H1 (cell line): ENCODE results near the gene VPS9D1. TPM values are rescaled to one million over a fixed set of nuclear protein-coding genes. Genes with fewer than 3 reads are reported as not detected.

ENCODE experiments used
- CTCF ChIA-PET: fragments of 300-600 bp; sonication (Branson Sonifier 250); formaldehyde crosslinking; loops from one replicate; lab custom pipeline; 2021; ENCODE audit not compliant: partially characterized antibody; lab: Charles Lee
- POLR2A ChIA-PET: fragments of 300-600 bp; sonication (Branson Sonifier 250); formaldehyde crosslinking; loops from one replicate; lab custom pipeline; 2021; ENCODE audit warnings: inconsistent platforms; ENCODE audit not compliant: partially characterized antibody; lab: Charles Lee
- DNase-seq, 2 experiments: peaks; one replicate each; pipeline versions ENCODE4 v3.0.0 to v3.0.0-alpha.2; 2010 to 2022; ENCODE audit warnings: low spot score in 2 of 2, low read depth in 1 of 2, mixed read lengths in 1 of 2
- FAIRE-seq: peaks from 2 replicates; lab custom pipeline; 2011; peaks lifted over from hg19 to GRCh38; lab: Jason Lieb, UNC
- H2AFZ ChIP-seq: 2 replicates; pipeline ENCODE4 v1.8.1; 2012; ENCODE audit warnings: low read length, inconsistent platforms
- H2AK5ac ChIP-seq: 2 replicates; pipeline ENCODE4 v1.6.1; 2013; ENCODE audit warnings: low read depth, low read length
- H2BK120ac ChIP-seq: replicated peaks from 2 replicates; pipeline ENCODE3; 2013; ENCODE audit warnings: low read depth, low read length, inconsistent platforms
- H2BK12ac ChIP-seq: 2 replicates; pipeline ENCODE4 v1.6.1; 2013; ENCODE audit warnings: low read depth, low read length
- H2BK15ac ChIP-seq: 2 replicates; pipeline ENCODE4 v1.6.1; 2013; ENCODE audit warnings: low read length
- H2BK20ac ChIP-seq: 2 replicates; pipeline ENCODE4 v1.6.1; 2013; ENCODE audit warnings: low read length
- H2BK5ac ChIP-seq: 2 replicates; pipeline ENCODE4 v1.6.1; 2013; ENCODE audit warnings: low read depth, low read length
- H3K14ac ChIP-seq: 2 replicates; pipeline ENCODE4 v1.6.1; 2013; ENCODE audit warnings: inconsistent platforms; ENCODE audit not compliant: insufficient read length
- H3K18ac ChIP-seq: 2 replicates; pipeline ENCODE4 v1.6.1; 2013; ENCODE audit warnings: low read length; ENCODE audit errors: extremely low read depth
- H3K23ac ChIP-seq: 2 replicates; pipeline ENCODE4 v1.6.1; 2013; ENCODE audit warnings: inconsistent platforms; ENCODE audit not compliant: insufficient read length
- H3K23me2 ChIP-seq: 2 replicates; pipeline ENCODE4 v1.6.1; 2013; ENCODE audit warnings: low read depth, low read length
- H3K27ac ChIP-seq: 2 replicates; pipeline ENCODE4 v1.6.1; 2011; ENCODE audit warnings: low read depth, low read length, inconsistent platforms
- H3K27me3 ChIP-seq, 4 experiments: replicated peaks in 1 of 4; 1 replicate in 1 of 4; 2 replicates in 3 of 4; pipeline versions ENCODE4 v1.6.1 to v1.8.1; 2011 to 2013; ENCODE audit warnings: low read length in 3 of 4, mild to moderate bottlenecking in 3 of 4, inconsistent platforms in 2 of 4, mixed read lengths in 2 of 4, moderate library complexity in 1 of 4; ENCODE audit not compliant: control insufficient read depth in 3 of 4, insufficient read depth in 3 of 4; ENCODE audit errors: extremely low read depth in 1 of 4
- H3K36me3 ChIP-seq, 4 experiments: 2 replicates each; pipeline versions ENCODE4 v1.6.1 to v1.8.1; 2011 to 2013; ENCODE audit warnings: mild to moderate bottlenecking in 4 of 4, low read length in 3 of 4, moderate library complexity in 2 of 4, control low read depth in 1 of 4, inconsistent platforms in 1 of 4; ENCODE audit not compliant: insufficient read depth in 4 of 4, control insufficient read depth in 2 of 4
- H3K4ac ChIP-seq: replicated peaks from 2 replicates; pipeline ENCODE3; 2013; ENCODE audit warnings: low read length, low read depth, mixed read lengths, inconsistent platforms; ENCODE audit not compliant: insufficient read length
- H3K4me1 ChIP-seq, 4 experiments: replicated peaks in 1 of 4; 1 replicate in 1 of 4; 2 replicates in 3 of 4; pipeline versions ENCODE4 v1.6.1 to v1.8.1; 2011 to 2013; ENCODE audit warnings: low read length in 3 of 4, inconsistent platforms in 2 of 4, mixed read lengths in 1 of 4; ENCODE audit not compliant: insufficient read depth in 4 of 4, control insufficient read depth in 3 of 4
- H3K4me2 ChIP-seq, 2 experiments: 2 replicates each; pipeline versions ENCODE4 v1.6.1 to v1.8.1; 2011 to 2013; ENCODE audit warnings: low read depth in 2 of 2, low read length in 2 of 2, control low read depth in 1 of 2, inconsistent platforms in 1 of 2, mild to moderate bottlenecking in 1 of 2; ENCODE audit not compliant: insufficient read depth in 1 of 2
- H3K4me3 ChIP-seq, 4 experiments: fragments of 200-600, 300-600 bp in 1 of 4; sonication (generic), shearing (Covaris generic), sonication (Bioruptor Twin) in 1 of 4; 2 replicates each; pipeline versions ENCODE4 v1.5.1 to v1.8.1; 2011 to 2016; ENCODE audit warnings: low read length in 4 of 4, low read depth in 3 of 4, control low read depth in 2 of 4, inconsistent platforms in 2 of 4, mild to moderate bottlenecking in 2 of 4, mixed read lengths in 1 of 4, moderate library complexity in 1 of 4; ENCODE audit not compliant: insufficient read depth in 2 of 4; ENCODE audit errors: extremely low read depth in 1 of 4
- H3K56ac ChIP-seq: replicated peaks from 2 replicates; pipeline ENCODE3; 2013; ENCODE audit warnings: low read depth, mild to moderate bottlenecking, mixed read lengths, low read length, inconsistent platforms; ENCODE audit not compliant: insufficient read length
- H3K79me1 ChIP-seq: 2 replicates; pipeline ENCODE4 v1.6.1; 2013; ENCODE audit warnings: low read depth, low read length, control low read depth
- H3K79me2 ChIP-seq, 2 experiments: 2 replicates each; pipeline versions ENCODE4 v1.6.1 to v1.8.1; 2012 to 2013; ENCODE audit warnings: low read length in 2 of 2, mild to moderate bottlenecking in 2 of 2, inconsistent platforms in 1 of 2; ENCODE audit not compliant: insufficient read depth in 2 of 2, control insufficient read depth in 1 of 2
- H3K9ac ChIP-seq, 4 experiments: replicated peaks in 1 of 4; 1 replicate in 1 of 4; 2 replicates in 3 of 4; pipeline versions ENCODE4 v1.6.1 to v1.8.1; 2011 to 2013; ENCODE audit warnings: low read depth in 3 of 4, low read length in 3 of 4, control low read depth in 2 of 4, mild to moderate bottlenecking in 2 of 4, moderate library complexity in 2 of 4, inconsistent platforms in 1 of 4; ENCODE audit errors: extremely low read depth in 1 of 4
- H3K9me3 ChIP-seq, 2 experiments: 2 replicates each; pipeline versions ENCODE4 v1.6.1 to v1.8.1; 2012 to 2013; ENCODE audit warnings: mild to moderate bottlenecking in 2 of 2, moderate library complexity in 2 of 2, control low read depth in 1 of 2, inconsistent platforms in 1 of 2, low read depth in 1 of 2, low read length in 1 of 2, mixed read lengths in 1 of 2; ENCODE audit not compliant: insufficient read depth in 2 of 2
- H4K20me1 ChIP-seq, 2 experiments: replicated peaks in 1 of 2; 2 replicates each; pipeline versions ENCODE3 to v1.8.1; 2011 to 2013; ENCODE audit warnings: inconsistent platforms in 2 of 2, low read length in 2 of 2, mild to moderate bottlenecking in 1 of 2; ENCODE audit not compliant: insufficient read depth in 2 of 2, control insufficient read depth in 1 of 2
- H4K5ac ChIP-seq: 2 replicates; pipeline ENCODE4 v1.6.1; 2013; ENCODE audit warnings: low read length, low read depth, mixed read lengths, inconsistent platforms; ENCODE audit not compliant: insufficient read length
- H4K8ac ChIP-seq: 2 replicates; pipeline ENCODE4 v1.8.0; 2013; ENCODE audit warnings: mild to moderate bottlenecking, moderate library complexity, low read length, inconsistent platforms; ENCODE audit not compliant: insufficient read depth; ENCODE audit errors: extremely low read depth
- H4K91ac ChIP-seq: replicated peaks from 2 replicates; pipeline ENCODE3; 2013; ENCODE audit warnings: low read length, mixed read lengths, inconsistent platforms; ENCODE audit not compliant: insufficient read length
- CBX5 ChIP-seq: fragments of 300-800, 300-1000 bp; sonication (generic); IDR thresholded peaks from 2 replicates; pipeline ENCODE4 v1.7.1; 2016; ENCODE audit warnings: antibody characterized with exemption, low read length, low read depth
- CEBPB ChIP-seq: IDR thresholded peaks from 2 replicates; pipeline ENCODE4 v1.6.1; 2012; ENCODE audit warnings: low read depth, low read length
- CHD2 ChIP-seq: IDR thresholded peaks from 2 replicates; pipeline ENCODE4 v1.6.1; 2012; ENCODE audit warnings: low read length, improper control_type of control experiment
- EP300 ChIP-seq, 2 experiments: IDR thresholded peaks; 1 replicate in 1 of 2; 2 replicates in 1 of 2; pipeline ENCODE4 v1.6.1; 2011 to 2012; ENCODE audit warnings: low read depth in 2 of 2, low read length in 2 of 2, mild to moderate bottlenecking in 2 of 2, borderline replicate concordance in 1 of 2, inconsistent platforms in 1 of 2, moderate library complexity in 1 of 2
- HDAC2 ChIP-seq, 2 experiments: fragments of 300-600 bp in 1 of 2; sonication (generic) in 1 of 2; IDR thresholded peaks; 2 replicates each; pipeline ENCODE4 v1.6.1; 2011 to 2012; ENCODE audit warnings: low read depth in 2 of 2, low read length in 2 of 2, mild to moderate bottlenecking in 2 of 2, moderate library complexity in 2 of 2, borderline replicate concordance in 1 of 2, inconsistent platforms in 1 of 2
- HDAC6 ChIP-seq: IDR thresholded peaks from one replicate; pipeline ENCODE4 v1.7.1; 2012; ENCODE audit warnings: low read depth, mild to moderate bottlenecking, inconsistent platforms, low read length, moderate library complexity
- JUND ChIP-seq: IDR thresholded peaks from 2 replicates; pipeline ENCODE4 v1.6.1; 2011; ENCODE audit warnings: mild to moderate bottlenecking, improper control_type of control experiment, low read length
- KDM5A ChIP-seq: fragments of 200-600 bp; IDR thresholded peaks from 2 replicates; pipeline ENCODE4 v1.7.1; 2012; ENCODE audit warnings: mild to moderate bottlenecking, low read length, inconsistent platforms, mixed read lengths
- MAFK ChIP-seq: IDR thresholded peaks from 2 replicates; pipeline ENCODE4 v1.6.1; 2012; ENCODE audit warnings: low read depth, mild to moderate bottlenecking, improper control_type of control experiment, low read length
- SIN3A ChIP-seq, 2 experiments: IDR thresholded peaks in 1 of 2; conservative IDR thresholded peaks in 1 of 2; 2 replicates each; pipeline ENCODE4 v1.6.1; 2011 to 2012; ENCODE audit warnings: low read length in 2 of 2, improper control_type of control experiment in 1 of 2, low read depth in 1 of 2, mild to moderate bottlenecking in 1 of 2
- SIX5 ChIP-seq: IDR thresholded peaks from 2 replicates; pipeline ENCODE4 v1.6.1; 2011; ENCODE audit warnings: mild to moderate bottlenecking, low read depth, low read length
- SRF ChIP-seq: IDR thresholded peaks from 2 replicates; pipeline ENCODE4 v1.6.1; 2011; ENCODE audit warnings: mild to moderate bottlenecking, low read depth, low read length, moderate library complexity
- ZNF274 ChIP-seq: IDR thresholded peaks from 2 replicates; pipeline ENCODE4 v1.7.0; 2012; ENCODE audit warnings: low read length, borderline replicate concordance; ENCODE audit errors: extremely low read depth
- WGBS, 2 experiments: shearing (Covaris generic) in 1 of 2; methylation state at CpG; one replicate each; pipeline versions ENCODE4 v1.1.6 to v1.1.7; 2013 to 2015; ENCODE audit warnings: low lambda C conversion rate in 2 of 2, mixed read lengths in 2 of 2, inconsistent platforms in 1 of 2, low coverage in 1 of 2, missing lambda C conversion rate in 1 of 2; ENCODE audit not compliant: insufficient replicate concordance in 2 of 2, insufficient coverage in 1 of 2, insufficient read length in 1 of 2; ENCODE audit errors: extremely low coverage in 1 of 2, missing lambda C conversion rate in 1 of 2; 5-methylcytosine and 5-hydroxymethylcytosine counted together
- polyA plus RNA-seq, 7 experiments: library from polyadenylated mRNA; depleted of rRNA in 3 of 7; stranded (reverse) in 5 of 7; unstranded in 2 of 7; fragments of >200 nt in 5 of 7; fragments of 200-250 nt in 2 of 7; gene quantifications; 1 replicate in 5 of 7; 2 replicates in 1 of 7; 4 replicates in 1 of 7; pipeline versions ENCODE4 v1.2.1 to v1.2.3, GENCODE V29; 2011 to 2013; ENCODE audit warnings: missing spikeins in 2 of 7, mixed read lengths in 2 of 7
- total RNA-seq: library from RNA; stranded (reverse); fragmentation: NEBNext Ultra II Directional; extraction: Animal tissue kit (Norgen Biotek cat#: 25700); gene quantifications from 2 replicates; pipeline ENCODE4 v1.2.1, GENCODE V29; 2021
- TF ChIP-seq, protein P1 (sequence below): IDR thresholded peaks from 2 replicates; pipeline ENCODE4 v1.6.1; 2012; ENCODE audit warnings: inconsistent platforms

The VPS9D1 gene
- total and polyA plus RNA-seq, 2 of the 8 experiments (the other 6 are each of a cell fraction or from before 2014, with no cell fraction given): 2.9 to 5.4 TPM

DNA sequence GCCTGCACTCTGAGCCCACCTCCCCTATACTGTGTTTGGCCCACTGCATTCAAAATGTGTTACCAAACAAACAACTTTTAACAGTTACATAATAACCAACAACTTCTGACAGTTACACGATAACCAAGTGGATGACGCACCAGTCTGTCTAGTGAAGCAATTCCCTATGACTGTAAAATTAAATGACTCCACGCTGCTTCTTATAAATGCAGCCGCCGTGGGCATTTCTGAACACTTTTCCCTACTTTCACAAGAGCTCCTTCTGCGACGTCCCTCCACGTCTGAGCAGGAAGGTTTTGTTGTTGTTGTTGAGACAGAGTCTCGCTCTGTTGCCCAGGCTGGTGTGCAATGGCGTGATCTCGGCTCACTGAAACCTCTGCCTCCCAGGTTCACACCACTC lies 28.2 kb upstream of the VPS9D1 start:
- POLR2A ChIA-PET: interaction anchor here (1.6 to 2.4 kb wide), 2 partner anchors 9 to 49 kb away, joined by 4 to 16 read pairs; no protein-coding TSS in a partner anchor
- CTCF ChIA-PET: interaction anchor here (0.9 to 2.7 kb wide), 3 partner anchors 19 to 111 kb away, joined by 3 to 6 read pairs (median 5); no protein-coding TSS in a partner anchor
- H3K27me3 ChIP-seq: no peaks in the 10 kb centered on the region
- no peak overlapping the region for H2BK15ac ChIP-seq
- H4K20me1 ChIP-seq: peaks cover 1 to 3% of the 10 kb centered on the region in 2 experiments
- no peak overlapping the region for H2BK120ac ChIP-seq
- H3K36me3 ChIP-seq: peaks cover 16 to 54% (median 47%) of the 10 kb centered on the region in 4 experiments
- H3K4ac ChIP-seq: no peak overlapping the region
- no peak overlapping the region for H3K27ac ChIP-seq
- FAIRE-seq (no peak), DNase-seq (no peak)
- no peaks in the 10 kb centered on the region for H3K79me1 ChIP-seq
- H4K8ac ChIP-seq: no peak overlapping the region
- no peak overlapping the region for H4K91ac ChIP-seq
- H2BK12ac ChIP-seq: no peak overlapping the region
- H2AK5ac ChIP-seq: no peak overlapping the region
- WGBS, 2 experiments: 95% methylated on average over 11 of the region's 11 CpGs; no CpG with 5 or more reads in 1 of the 2 experiments
- H3K9me3 ChIP-seq: no peaks in the 10 kb centered on the region
- H3K23me2 ChIP-seq: no peaks in the 10 kb centered on the region
- H3K4me2 ChIP-seq: no peak overlapping the region
- H2BK5ac ChIP-seq: no peak overlapping the region
- no peak overlapping the region for H3K56ac ChIP-seq
- no peak overlapping the region for H2BK20ac ChIP-seq
- H3K18ac ChIP-seq: no peak overlapping the region
- no peak overlapping the region for H3K4me3 ChIP-seq
- no peak overlapping the region for H3K9ac ChIP-seq
- no peak overlapping the region for H2AFZ ChIP-seq
- no peaks in the 10 kb centered on the region for H3K79me2 ChIP-seq
- no peak overlapping the region for H3K23ac ChIP-seq
- H4K5ac ChIP-seq: no peak overlapping the region
- no peak overlapping the region for H3K14ac ChIP-seq
- H3K4me1 ChIP-seq: no peaks in the 10 kb centered on the region
- no peak for TF ChIP-seq JUND
- no peak for TF ChIP-seq SIN3A (conservative IDR thresholded peaks at IDR 0.05 in 1 of 2, IDR thresholded peaks at IDR 0.05 in 1 of 2; ENCODE audit: low read depth in 1 of 2, low read length in 2 of 2)
- TF ChIP-seq ZNF274: no peak
- no peak for TF ChIP-seq CEBPB
- no peak for TF ChIP-seq KDM5A
- no peak for TF ChIP-seq MAFK
- TF ChIP-seq, protein P1, sequence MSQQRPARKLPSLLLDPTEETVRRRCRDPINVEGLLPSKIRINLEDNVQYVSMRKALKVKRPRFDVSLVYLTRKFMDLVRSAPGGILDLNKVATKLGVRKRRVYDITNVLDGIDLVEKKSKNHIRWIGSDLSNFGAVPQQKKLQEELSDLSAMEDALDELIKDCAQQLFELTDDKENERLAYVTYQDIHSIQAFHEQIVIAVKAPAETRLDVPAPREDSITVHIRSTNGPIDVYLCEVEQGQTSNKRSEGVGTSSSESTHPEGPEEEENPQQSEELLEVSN: no peak
- no peak for TF ChIP-seq EP300 (IDR thresholded peaks at IDR 0.05; ENCODE audit: borderline replicate concordance in 1 of 2, low read depth in 2 of 2, low read length in 2 of 2)
- TF ChIP-seq CBX5: no peak
- no peak for TF ChIP-seq HDAC6
- no peak for TF ChIP-seq SRF
- no peak for TF ChIP-seq HDAC2 (IDR thresholded peaks at IDR 0.05; ENCODE audit: borderline replicate concordance in 1 of 2, low read depth in 2 of 2, low read length in 2 of 2)
- no peak for TF ChIP-seq SIX5
- no peak for TF ChIP-seq CHD2
